GM12875 (cell line): ENCODE results near the gene C5orf46.
"Not testable (repeated sequence)": the region's sequence is repeated elsewhere in the genome, so short reads cannot be mapped to it uniquely, and the experiment has no call there.

ENCODE experiments used
- H3K4me3 ChIP-seq: one replicate; pipeline ENCODE4 v1.5.1; 2011; ENCODE audit warnings: low read depth, low read length, control low read depth
- CTCF ChIP-seq: IDR thresholded peaks from 2 replicates; pipeline ENCODE4 v1.5.1; 2011; ENCODE audit warnings: low read depth, mild to moderate bottlenecking, control low read depth, inconsistent platforms, low read length, moderate library complexity, borderline replicate concordance; ENCODE audit not compliant: insufficient read depth

C5orf46 gene

GRCh38 chr5:147906326-147907095 is at the start of gene C5orf46:
C5orf46 (minus strand) TSS chr5:147906538; CDS start chr5:147906501, 37 bp downstream.
- no peak within 1 kb of the TSS for H3K4me3 ChIP-seq
- TF ChIP-seq CTCF, result no peak

GRCh38 chr5:147954971-147955370 is 48.6 kb upstream of the C5orf46 start:
- TF ChIP-seq CTCF, result no peak
- H3K4me3 ChIP-seq, result no peak overlapping the region

- TF ChIP-seq CTCF, result peak; percentile 27; the same call in 1 of the 2 replicates
- no peak overlapping the region for H3K4me3 ChIP-seq
Observed at GRCh38 chr5:147949711-147950573, 43.6 kb upstream of the C5orf46 start.

- H3K4me3 ChIP-seq, result not testable (repeated sequence)
Observed at GRCh38 chr5:147946658-147947274, 40.4 kb upstream of the C5orf46 start.

GRCh38 chr5:147939431-147940114 is 33.2 kb upstream of the C5orf46 start:
- TF ChIP-seq CTCF, result no peak
- no peak overlapping the region for H3K4me3 ChIP-seq

GRCh38 chr5:147935032-147935431 is 28.7 kb upstream of the C5orf46 start:
- H3K4me3 ChIP-seq, result no peak overlapping the region
- no peak for TF ChIP-seq CTCF

GRCh38 chr5:147930769-147931168 is 24.4 kb upstream of the C5orf46 start:
- TF ChIP-seq CTCF, result no peak
- H3K4me3 ChIP-seq, result no peak overlapping the region
